B cell (primary cell): ENCODE results near the gene CHPT1. TPM values are rescaled to one million over a fixed set of nuclear protein-coding genes. Genes with fewer than 3 reads are reported as not detected.

ENCODE experiments used
- ATAC-seq: fragments of 200-7000 bp; cut with Tn5 transposase; one replicate; pipeline ENCODE4 v1.10.0; 2021; ENCODE audit warnings: low read depth, mild to moderate bottlenecking, moderate number of reproducible peaks, moderate library complexity
- CTCF ChIA-PET: fragments of 350-600 bp; sonication (Branson Sonifier 250); formaldehyde crosslinking; loops from one replicate; lab custom pipeline; 2021; ENCODE audit warnings: antibody characterized with exemption, inconsistent platforms; lab: Charles Lee
- POLR2A ChIA-PET: fragments of 350-600 bp; sonication (Branson Sonifier 250); formaldehyde crosslinking; loops from one replicate; lab custom pipeline; 2021; ENCODE audit warnings: antibody characterized with exemption; lab: Charles Lee
- DNase-seq: peaks from one replicate; pipeline ENCODE4 v3.0.0; 2013
- H2AFZ ChIP-seq: 2 replicates; pipeline ENCODE4 v1.6.1; 2012; ENCODE audit warnings: mild to moderate bottlenecking, low read depth, low read length; ENCODE audit not compliant: insufficient read depth, poor library complexity, severe bottlenecking
- H3K27ac ChIP-seq, 2 donors: 1 replicate in 1 of 2; 2 replicates in 1 of 2; pipeline ENCODE4 v1.5.1; 2012 to 2013; ENCODE audit warnings: low read length in 2 of 2, mild to moderate bottlenecking in 2 of 2, moderate library complexity in 1 of 2
- H3K27me3 ChIP-seq, 4 experiments: fragments of 200-600 bp in 1 of 4; sonication (generic) in 1 of 4; replicated peaks in 1 of 4; 1 replicate in 2 of 4; 2 replicates in 2 of 4; pipeline versions ENCODE4 v1.6.1 to v1.7.0; 2013 to 2016; ENCODE audit warnings: low read length in 3 of 4, mild to moderate bottlenecking in 2 of 4, mixed read lengths in 1 of 4, moderate library complexity in 1 of 4; ENCODE audit not compliant: insufficient read depth in 4 of 4, control insufficient read depth in 3 of 4; ENCODE audit errors: control extremely low read depth in 1 of 4
- H3K36me3 ChIP-seq, 2 experiments: replicated peaks in 1 of 2; 1 replicate in 1 of 2; 2 replicates in 1 of 2; pipeline versions ENCODE4 v1.6.1 to v1.7.1; 2013; ENCODE audit warnings: low read length in 1 of 2; ENCODE audit not compliant: insufficient read depth in 2 of 2, control insufficient read depth in 1 of 2; ENCODE audit errors: control extremely low read depth in 1 of 2, extremely low read depth in 1 of 2
- H3K4me1 ChIP-seq, 2 donors: fragments of 200-600 bp in 1 of 2; sonication (generic) in 1 of 2; 1 replicate in 1 of 2; 2 replicates in 1 of 2; pipeline versions ENCODE4 v1.5.1 to v1.6.1; 2013 to 2017; ENCODE audit warnings: low read length in 2 of 2; ENCODE audit not compliant: control insufficient read depth in 2 of 2, insufficient read depth in 2 of 2
- H3K4me2 ChIP-seq: replicated peaks from 2 replicates; pipeline ENCODE3; 2012; ENCODE audit warnings: mild to moderate bottlenecking, low read depth, low read length; ENCODE audit not compliant: poor library complexity, severe bottlenecking
- H3K4me3 ChIP-seq, 5 experiments: fragments of 200-600 bp in 1 of 5; sonication (generic) in 1 of 5; 1 replicate in 3 of 5; 2 replicates in 2 of 5; pipeline versions ENCODE4 v1.5.1 to v1.7.0; 2011 to 2016; ENCODE audit warnings: low read length in 4 of 5, mild to moderate bottlenecking in 4 of 5, low read depth in 2 of 5, control low read depth in 1 of 5, moderate library complexity in 1 of 5; ENCODE audit not compliant: insufficient read depth in 1 of 5; ENCODE audit errors: control extremely low read depth in 1 of 5, extremely low read depth in 1 of 5
- H3K79me2 ChIP-seq: fragments of 200-600 bp; sonication (generic); one replicate; pipeline ENCODE4 v1.6.0; 2016; ENCODE audit warnings: low read length; ENCODE audit not compliant: control insufficient read depth, insufficient read depth
- H3K9ac ChIP-seq: fragments of 200-600 bp; sonication (generic); 2 replicates; pipeline ENCODE4 v1.6.1; 2017; ENCODE audit warnings: mild to moderate bottlenecking, low read length, moderate library complexity
- H3K9me3 ChIP-seq, 3 donors: one replicate each; pipeline versions ENCODE4 v1.6.1 to v1.7.1; 2013; ENCODE audit warnings: low read length in 2 of 3; ENCODE audit not compliant: control insufficient read depth in 2 of 3, insufficient read depth in 1 of 3; ENCODE audit errors: control extremely low read depth in 1 of 3
- H4K20me1 ChIP-seq: 2 replicates; pipeline ENCODE4 v1.6.0; 2012; ENCODE audit warnings: mild to moderate bottlenecking, low read length; ENCODE audit not compliant: insufficient read depth, control insufficient read depth, poor library complexity, severe bottlenecking
- H3K27ac Mint-ChIP-seq: one replicate; pipeline ENCODE4 v1.8.0; 2021; ENCODE audit warnings: mixed read lengths
- H3K27me3 Mint-ChIP-seq: one replicate; pipeline ENCODE4 v1.8.0; 2021; ENCODE audit warnings: mixed read lengths
- H3K4me1 Mint-ChIP-seq: one replicate; pipeline ENCODE4 v1.8.0; 2021; ENCODE audit warnings: mixed read lengths
- H3K4me3 Mint-ChIP-seq: one replicate; pipeline ENCODE4 v1.8.0; 2021; ENCODE audit warnings: mixed read lengths
- H3K9me3 Mint-ChIP-seq: one replicate; pipeline ENCODE4 v1.8.0; 2022; ENCODE audit warnings: mixed read lengths; ENCODE audit not compliant: insufficient read depth
- CTCF ChIP-seq: fragments of 200-600 bp; IDR thresholded peaks from one replicate; pipeline ENCODE4 v1.8.0; 2022; ENCODE audit warnings: antibody characterized with exemption, mild to moderate bottlenecking
- EZH2 ChIP-seq: IDR thresholded peaks from 2 replicates; pipeline ENCODE4 v1.6.1; 2012; ENCODE audit warnings: borderline replicate concordance, low read depth, mild to moderate bottlenecking, moderate library complexity, low read length; ENCODE audit not compliant: insufficient read depth, poor library complexity, severe bottlenecking
- WGBS: methylation state at CpG from one replicate; pipeline ENCODE4 v1.1.5; 2013; ENCODE audit warnings: missing lambda C conversion rate; ENCODE audit not compliant: insufficient coverage; 5-methylcytosine and 5-hydroxymethylcytosine counted together
- intact Hi-C: fragments of 100-400 bp; cut with micrococcal nuclease; formaldehyde crosslinking; loops from one replicate; pipeline ENCODE4 v1.10.0; 2022
- polyA plus RNA-seq: library from polyadenylated mRNA; depleted of rRNA; stranded (reverse); fragments of >200 nt; gene quantifications from 2 replicates; pipeline ENCODE4 v1.2.3, GENCODE V29; 2012
- total RNA-seq, 2 donors: library from RNA; stranded (reverse); fragments of 120-200 nt in 1 of 2; gene quantifications; 1 replicate in 1 of 2; 2 replicates in 1 of 2; pipeline versions ENCODE4 v1.2.3 to v1.2.4, GENCODE V29; 2013 to 2022

The CHPT1 gene
- total and polyA plus RNA-seq, 2 donors (not counting 1 experiment from before 2014, with no cell fraction given), result 46.9 to 215 TPM

GRCh38 chr12:101743724-101744472, 46.5 kb downstream of the CHPT1 start:
- Histone ChIP-seq H2AFZ (peak overlapping the region; percentile 44), H3K9me3 (peaks cover 0 to 6% (median 0%) of the 10 kb centered on the region in 3 donors), H3K4me1 (peaks cover 45 to 50% of the 10 kb centered on the region in 2 donors), H3K27ac (peak overlapping the region; percentile 94 to 97), H3K79me2 (no peaks in the 10 kb centered on the region), H3K9ac (peak overlapping the region; percentile 47), H3K36me3 (peaks cover 6 to 16% of the 10 kb centered on the region in 2 experiments), H3K4me3 (peak overlapping the region in 1 of 5 experiments; percentile 42), H3K4me2 (peak overlapping the region; percentile 67), H4K20me1 (no peaks in the 10 kb centered on the region), H3K27me3 (no peaks in the 10 kb centered on the region)
- H3K4me1 Mint-ChIP-seq, result peaks cover 70% of the 10 kb centered on the region
- ChIA-PET POLR2A (interaction anchor here (0.6 to 3.0 kb wide), 8 partner anchors 11 to 335 kb away, joined by 3 to 34 read pairs (median 4); partner anchors contain the start of genes CHPT1 and DRAM1), CTCF (interaction anchor here (0.6 to 2.0 kb wide), 23 partner anchors 8 to 329 kb away, joined by 3 to 18 read pairs (median 4); partner anchors contain the start of genes CHPT1 and GNPTAB)
- H3K4me3 Mint-ChIP-seq, result peak overlapping the region; percentile 48
- no peak for TF ChIP-seq EZH2
- peak; percentile 59 for TF ChIP-seq CTCF
- 21% methylated on average over 2 of the region's 10 CpGs for WGBS
- no peaks in the 10 kb centered on the region for H3K27me3 Mint-ChIP-seq
- ATAC-seq (peak; percentile 86), DNase-seq (peak; percentile 95)
- H3K27ac Mint-ChIP-seq, result peak overlapping the region; percentile 99
- intact Hi-C loops, result loop anchor here (1.0 to 10.0 kb wide), 8 partner anchors 12 to 1701 kb away; partner anchors contain the start of gene CHPT1
- H3K9me3 Mint-ChIP-seq, result no peaks in the 10 kb centered on the region

- H3K4me1 Mint-ChIP-seq, result peaks cover 79% of the 10 kb centered on the region
- intact Hi-C loops, result loop anchor here (2.0 to 10.0 kb wide), 3 partner anchors 15 to 1699 kb away; no protein-coding TSS in a partner anchor
- H3K79me2 ChIP-seq, result no peaks in the 10 kb centered on the region
- H3K27me3 Mint-ChIP-seq, result no peaks in the 10 kb centered on the region
- no peak overlapping the region for H3K9ac ChIP-seq
- H3K4me3 Mint-ChIP-seq, result peak overlapping the region; percentile 48
- no peak for DNase-seq
- no peak overlapping the region for H3K4me2 ChIP-seq
- H4K20me1 ChIP-seq, result no peaks in the 10 kb centered on the region
- H3K36me3 ChIP-seq, result peaks cover 14 to 15% of the 10 kb centered on the region in 2 experiments
- no peaks in the 10 kb centered on the region for H3K27me3 ChIP-seq
- H3K27ac Mint-ChIP-seq, result peak overlapping the region; percentile 99
- TF ChIP-seq CTCF (no peak), EZH2 (no peak)
- no peak overlapping the region for H3K4me3 ChIP-seq
- no peaks in the 10 kb centered on the region for H3K9me3 Mint-ChIP-seq
- H3K4me1 ChIP-seq, result peaks cover 45 to 50% of the 10 kb centered on the region in 2 donors
- ATAC-seq, result no peak
- peak overlapping the region; percentile 94 to 97 for H3K27ac ChIP-seq
- ChIA-PET POLR2A (no interaction called here), CTCF (interaction anchor here (1.4 to 4.5 kb wide), 5 partner anchors 8 to 34 kb away, joined by 3 to 30 read pairs (median 10); no protein-coding TSS in a partner anchor)
- 92% methylated on average over 2 of the region's 3 CpGs for WGBS
- H2AFZ ChIP-seq, result no peak overlapping the region
- no peaks in the 10 kb centered on the region for H3K9me3 ChIP-seq
Observed at GRCh38 chr12:101745481-101745880, 48.0 kb downstream of the CHPT1 start.
